ENCODE results near the gene EHF. TPM values are rescaled to one million over a fixed set of nuclear protein-coding genes. Genes with fewer than 3 reads are reported as not detected.

Gene EHF
- total and polyA plus RNA-seq, 9 of the 15 experiments (the other 6 are each of a cell fraction or from before 2014, with no cell fraction given) = 0.04 to 0.54 (median 0.37) TPM

DNA sequence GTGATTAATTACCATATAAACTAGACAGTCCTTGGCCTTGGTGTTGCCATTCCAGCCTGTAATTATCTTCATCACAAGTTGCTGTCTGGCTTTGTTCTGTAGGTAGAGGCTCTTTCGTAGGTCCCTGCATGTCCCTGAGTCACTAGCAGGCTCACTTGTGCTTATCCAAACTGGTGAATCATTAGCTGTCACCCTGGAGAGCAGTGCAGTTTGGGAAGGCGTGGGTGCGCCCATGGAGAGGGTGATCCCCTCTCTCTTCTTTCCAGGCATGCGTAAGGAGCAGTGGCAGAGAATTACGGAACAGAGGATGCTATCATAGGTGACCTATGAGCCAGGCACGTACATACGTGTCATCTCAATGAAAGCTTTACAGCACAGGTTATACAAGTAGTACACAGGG, 11.0 kb upstream of the EHF start (continued):
- TF ChIP-seq, protein P1, sequence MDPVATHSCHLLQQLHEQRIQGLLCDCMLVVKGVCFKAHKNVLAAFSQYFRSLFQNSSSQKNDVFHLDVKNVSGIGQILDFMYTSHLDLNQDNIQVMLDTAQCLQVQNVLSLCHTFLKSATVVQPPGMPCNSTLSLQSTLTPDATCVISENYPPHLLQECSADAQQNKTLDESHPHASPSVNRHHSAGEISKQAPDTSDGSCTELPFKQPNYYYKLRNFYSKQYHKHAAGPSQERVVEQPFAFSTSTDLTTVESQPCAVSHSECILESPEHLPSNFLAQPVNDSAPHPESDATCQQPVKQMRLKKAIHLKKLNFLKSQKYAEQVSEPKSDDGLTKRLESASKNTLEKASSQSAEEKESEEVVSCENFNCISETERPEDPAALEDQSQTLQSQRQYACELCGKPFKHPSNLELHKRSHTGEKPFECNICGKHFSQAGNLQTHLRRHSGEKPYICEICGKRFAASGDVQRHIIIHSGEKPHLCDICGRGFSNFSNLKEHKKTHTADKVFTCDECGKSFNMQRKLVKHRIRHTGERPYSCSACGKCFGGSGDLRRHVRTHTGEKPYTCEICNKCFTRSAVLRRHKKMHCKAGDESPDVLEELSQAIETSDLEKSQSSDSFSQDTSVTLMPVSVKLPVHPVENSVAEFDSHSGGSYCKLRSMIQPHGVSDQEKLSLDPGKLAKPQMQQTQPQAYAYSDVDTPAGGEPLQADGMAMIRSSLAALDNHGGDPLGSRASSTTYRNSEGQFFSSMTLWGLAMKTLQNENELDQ (CRISPR knock-in tag; IDR thresholded peaks at IDR 0.05; ENCODE audit: borderline replicate concordance) = no peak
- TF ChIP-seq SMARCC2 (IDR thresholded peaks at IDR 0.05; ENCODE audit: low read depth) (no peak), L3MBTL2 (IDR thresholded peaks at IDR 0.05) (no peak; the same call in 1 of the 2 replicates), ZNF707 (CRISPR knock-in tag; conservative IDR thresholded peaks at IDR 0.05) (no peak), COPS2 (conservative IDR thresholded peaks at IDR 0.05) (no peak), SAFB (IDR thresholded peaks at IDR 0.05; ENCODE audit: borderline replicate concordance, low read depth, low read length) (no peak), EP300 (IDR thresholded peaks at IDR 0.05; ENCODE audit: low read length) (no peak), DNMT1 (IDR thresholded peaks at IDR 0.05) (no peak), ZNF551 (CRISPR knock-in tag; IDR thresholded peaks at IDR 0.05) (no peak), CHD1 (IDR thresholded peaks at IDR 0.05; ENCODE audit: low read length) (no peak), CAMTA2 (CRISPR knock-in tag; conservative IDR thresholded peaks at IDR 0.05) (no peak), ZC3H8 (IDR thresholded peaks at IDR 0.05) (no peak), TCF3 (CRISPR knock-in tag; IDR thresholded peaks at IDR 0.05) (no peak), PHTF2 (CRISPR knock-in tag; IDR thresholded peaks at IDR 0.05) (no peak)
- TF ChIP-seq, protein P2, sequence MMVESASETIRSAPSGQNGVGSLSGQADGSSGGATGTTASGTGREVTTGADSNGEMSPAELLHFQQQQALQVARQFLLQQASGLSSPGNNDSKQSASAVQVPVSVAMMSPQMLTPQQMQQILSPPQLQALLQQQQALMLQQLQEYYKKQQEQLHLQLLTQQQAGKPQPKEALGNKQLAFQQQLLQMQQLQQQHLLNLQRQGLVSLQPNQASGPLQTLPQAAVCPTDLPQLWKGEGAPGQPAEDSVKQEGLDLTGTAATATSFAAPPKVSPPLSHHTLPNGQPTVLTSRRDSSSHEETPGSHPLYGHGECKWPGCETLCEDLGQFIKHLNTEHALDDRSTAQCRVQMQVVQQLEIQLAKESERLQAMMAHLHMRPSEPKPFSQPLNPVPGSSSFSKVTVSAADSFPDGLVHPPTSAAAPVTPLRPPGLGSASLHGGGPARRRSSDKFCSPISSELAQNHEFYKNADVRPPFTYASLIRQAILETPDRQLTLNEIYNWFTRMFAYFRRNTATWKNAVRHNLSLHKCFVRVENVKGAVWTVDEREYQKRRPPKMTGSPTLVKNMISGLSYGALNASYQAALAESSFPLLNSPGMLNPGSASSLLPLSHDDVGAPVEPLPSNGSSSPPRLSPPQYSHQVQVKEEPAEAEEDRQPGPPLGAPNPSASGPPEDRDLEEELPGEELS (CRISPR knock-in tag; IDR thresholded peaks at IDR 0.05; ENCODE audit: borderline replicate concordance) = no peak
- TF ChIP-seq, protein P3, sequence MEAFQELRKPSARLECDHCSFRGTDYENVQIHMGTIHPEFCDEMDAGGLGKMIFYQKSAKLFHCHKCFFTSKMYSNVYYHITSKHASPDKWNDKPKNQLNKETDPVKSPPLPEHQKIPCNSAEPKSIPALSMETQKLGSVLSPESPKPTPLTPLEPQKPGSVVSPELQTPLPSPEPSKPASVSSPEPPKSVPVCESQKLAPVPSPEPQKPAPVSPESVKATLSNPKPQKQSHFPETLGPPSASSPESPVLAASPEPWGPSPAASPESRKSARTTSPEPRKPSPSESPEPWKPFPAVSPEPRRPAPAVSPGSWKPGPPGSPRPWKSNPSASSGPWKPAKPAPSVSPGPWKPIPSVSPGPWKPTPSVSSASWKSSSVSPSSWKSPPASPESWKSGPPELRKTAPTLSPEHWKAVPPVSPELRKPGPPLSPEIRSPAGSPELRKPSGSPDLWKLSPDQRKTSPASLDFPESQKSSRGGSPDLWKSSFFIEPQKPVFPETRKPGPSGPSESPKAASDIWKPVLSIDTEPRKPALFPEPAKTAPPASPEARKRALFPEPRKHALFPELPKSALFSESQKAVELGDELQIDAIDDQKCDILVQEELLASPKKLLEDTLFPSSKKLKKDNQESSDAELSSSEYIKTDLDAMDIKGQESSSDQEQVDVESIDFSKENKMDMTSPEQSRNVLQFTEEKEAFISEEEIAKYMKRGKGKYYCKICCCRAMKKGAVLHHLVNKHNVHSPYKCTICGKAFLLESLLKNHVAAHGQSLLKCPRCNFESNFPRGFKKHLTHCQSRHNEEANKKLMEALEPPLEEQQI (IDR thresholded peaks at IDR 0.05) = no peak
- TF ChIP-seq, protein P4, sequence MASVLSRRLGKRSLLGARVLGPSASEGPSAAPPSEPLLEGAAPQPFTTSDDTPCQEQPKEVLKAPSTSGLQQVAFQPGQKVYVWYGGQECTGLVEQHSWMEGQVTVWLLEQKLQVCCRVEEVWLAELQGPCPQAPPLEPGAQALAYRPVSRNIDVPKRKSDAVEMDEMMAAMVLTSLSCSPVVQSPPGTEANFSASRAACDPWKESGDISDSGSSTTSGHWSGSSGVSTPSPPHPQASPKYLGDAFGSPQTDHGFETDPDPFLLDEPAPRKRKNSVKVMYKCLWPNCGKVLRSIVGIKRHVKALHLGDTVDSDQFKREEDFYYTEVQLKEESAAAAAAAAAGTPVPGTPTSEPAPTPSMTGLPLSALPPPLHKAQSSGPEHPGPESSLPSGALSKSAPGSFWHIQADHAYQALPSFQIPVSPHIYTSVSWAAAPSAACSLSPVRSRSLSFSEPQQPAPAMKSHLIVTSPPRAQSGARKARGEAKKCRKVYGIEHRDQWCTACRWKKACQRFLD (CRISPR knock-in tag; IDR thresholded peaks at IDR 0.05) = 0 out of 2 replicates have a peak, but pooled peaks have one; percentile 44
- TF ChIP-seq, protein P5, sequence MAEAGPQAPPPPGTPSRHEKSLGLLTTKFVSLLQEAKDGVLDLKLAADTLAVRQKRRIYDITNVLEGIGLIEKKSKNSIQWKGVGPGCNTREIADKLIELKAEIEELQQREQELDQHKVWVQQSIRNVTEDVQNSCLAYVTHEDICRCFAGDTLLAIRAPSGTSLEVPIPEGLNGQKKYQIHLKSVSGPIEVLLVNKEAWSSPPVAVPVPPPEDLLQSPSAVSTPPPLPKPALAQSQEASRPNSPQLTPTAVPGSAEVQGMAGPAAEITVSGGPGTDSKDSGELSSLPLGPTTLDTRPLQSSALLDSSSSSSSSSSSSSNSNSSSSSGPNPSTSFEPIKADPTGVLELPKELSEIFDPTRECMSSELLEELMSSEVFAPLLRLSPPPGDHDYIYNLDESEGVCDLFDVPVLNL (CRISPR knock-in tag; IDR thresholded peaks at IDR 0.05; ENCODE audit: low read depth) = no peak
- TF ChIP-seq, protein P6, sequence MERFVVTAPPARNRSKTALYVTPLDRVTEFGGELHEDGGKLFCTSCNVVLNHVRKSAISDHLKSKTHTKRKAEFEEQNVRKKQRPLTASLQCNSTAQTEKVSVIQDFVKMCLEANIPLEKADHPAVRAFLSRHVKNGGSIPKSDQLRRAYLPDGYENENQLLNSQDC (CRISPR knock-in tag; IDR thresholded peaks at IDR 0.05) = no peak

All from K562 (cell line).